NCI-H1436 treated with DMSO at 0.1 percent for 48 hours (cell line): ENCODE measurements around the gene MAP4K4.

Experiments used
- DNase-seq: peaks from one replicate; lab custom pipeline; 2025; lab: John Stamatoyannopoulos, UW

Gene MAP4K4

GRCh38 chr2:101697124-101698013 lies at the start of gene MAP4K4:
Gene MAP4K4 (plus strand): TSS chr2:101697707. CDS start chr2:101698081, 374 bp downstream.
- no peak for DNase-seq

GRCh38 chr2:101653469-101653868 lies 44.0 kb upstream of the MAP4K4 start:
- DNase-seq = no peak

- no peak for DNase-seq
Observed at GRCh38 chr2:101655702-101656422, 41.6 kb upstream of the MAP4K4 start.

- no peak for DNase-seq
Observed at GRCh38 chr2:101657787-101658186, 39.7 kb upstream of the MAP4K4 start.

- no peak for DNase-seq
Observed at GRCh38 chr2:101658387-101658786, 39.1 kb upstream of the MAP4K4 start.

- no peak for DNase-seq
Observed at GRCh38 chr2:101665312-101665711, 32.2 kb upstream of the MAP4K4 start.

GRCh38 chr2:101667823-101668222 lies 29.7 kb upstream of the MAP4K4 start:
- DNase-seq = no peak

- DNase-seq = no peak
Observed at GRCh38 chr2:101672047-101672446, 25.5 kb upstream of the MAP4K4 start.

- DNase-seq = no peak
Observed at GRCh38 chr2:101673920-101674319, 23.6 kb upstream of the MAP4K4 start.

- no peak for DNase-seq
Observed at GRCh38 chr2:101675512-101675911, 22.0 kb upstream of the MAP4K4 start.

- DNase-seq = no peak
Observed at GRCh38 chr2:101676674-101677073, 20.8 kb upstream of the MAP4K4 start.

- no peak for DNase-seq
Observed at GRCh38 chr2:101677658-101678057, 19.8 kb upstream of the MAP4K4 start.

- DNase-seq = no peak
Observed at GRCh38 chr2:101678379-101678778, 19.1 kb upstream of the MAP4K4 start.

- DNase-seq = no peak
Observed at GRCh38 chr2:101679037-101679726, 18.3 kb upstream of the MAP4K4 start.

GRCh38 chr2:101679801-101680487 lies 17.6 kb upstream of the MAP4K4 start:
- DNase-seq = no peak

GRCh38 chr2:101682311-101682710 lies 15.2 kb upstream of the MAP4K4 start:
- DNase-seq = no peak

GRCh38 chr2:101684313-101684712 lies 13.2 kb upstream of the MAP4K4 start:
- no peak for DNase-seq

GRCh38 chr2:101688261-101688660 lies 9.2 kb upstream of the MAP4K4 start:
- DNase-seq = no peak

- no peak for DNase-seq
Observed at GRCh38 chr2:101689114-101689825, 8.2 kb upstream of the MAP4K4 start.

GRCh38 chr2:101690547-101691152 lies 6.9 kb upstream of the MAP4K4 start:
- DNase-seq = no peak

GRCh38 chr2:101692041-101692440 lies 5.5 kb upstream of the MAP4K4 start:
- no peak for DNase-seq
